Measurements from ENCODE around the gene ZMIZ1. TPM values are rescaled to one million over a fixed set of nuclear protein-coding genes. Genes with fewer than 3 reads are reported as not detected.

ZMIZ1 gene
- polyA plus RNA-seq, 3 donors, result 3.3 to 64.6 (median 8.9) TPM

- Histone ChIP-seq H3K36me3 (replicated peaks in 1 of 2; ENCODE audit: control insufficient read depth in 1 of 2, insufficient read depth in 2 of 2, low read length in 2 of 2) (no peaks in the 10 kb centered on the region), H3K79me2 (ENCODE audit: insufficient read depth, low read length) (peaks cover 86% of the 10 kb centered on the region), H3K27ac (ENCODE audit: low read depth in 1 of 2, low read length in 2 of 2) (peak overlapping the region; percentile 90 to 95), H3K9ac (ENCODE audit: insufficient read depth, low read length, poor library complexity, severe bottlenecking) (peak overlapping the region; percentile 16), H3K27me3 (ENCODE audit: control insufficient read depth in 2 of 2, insufficient read depth in 2 of 2, low read length in 2 of 2) (no peaks in the 10 kb centered on the region), H4K20me1 (ENCODE audit: insufficient read depth, low read length) (peaks cover 31% of the 10 kb centered on the region), H3K9me3 (replicated peaks in 1 of 2; ENCODE audit: control insufficient read depth in 1 of 2, insufficient read depth in 1 of 2, low read length in 2 of 2) (no peaks in the 10 kb centered on the region), H2AFZ (ENCODE audit: insufficient read depth, low read depth, low read length, poor library complexity, severe bottlenecking) (no peak overlapping the region), H3K4me2 (replicated peaks; ENCODE audit: extremely low read depth, low read length, poor library complexity, severe bottlenecking) (peak overlapping the region; percentile 75), H3K4me1 (ENCODE audit: control insufficient read depth in 1 of 2, insufficient read depth in 2 of 2, low read length in 2 of 2) (peaks cover 85 to 88% of the 10 kb centered on the region in 2 donors), H3K4me3 (replicated peaks in 1 of 3; ENCODE audit: low read depth in 2 of 3, low read length in 3 of 3) (no peak overlapping the region)
- Mint-ChIP-seq H3K4me1 (peaks cover 84% of the 10 kb centered on the region), H3K36me3 (peaks cover 47% of the 10 kb centered on the region in 2 donors), H3K27ac (peak overlapping the region; percentile 75 to 96 (median 83)), H3K4me3 (no peak overlapping the region), H3K9me3 (peaks cover 0 to 2% (median 0%) of the 10 kb centered on the region in 7 donors), H3K27me3 (ENCODE audit: low read depth in 3 of 3) (peaks cover 0 to 2% (median 0%) of the 10 kb centered on the region in 3 donors)
- no peak for TF ChIP-seq CTCF (IDR thresholded peaks at IDR 0.05)
- intact Hi-C loops (cut with micrococcal nuclease), result loop anchor here (5.0 to 10.0 kb wide), 6 partner anchors 49 to 271 kb away; partner anchors contain the start of genes PPIF (in 1 of the 2) and ZCCHC24 (in 1 of the 2)
- WGBS (ENCODE audit: insufficient coverage), result 90% methylated on average over 8 of the region's 14 CpGs
- DNase-seq, result no peak
These were observed 177.4 kb downstream of the ZMIZ1 start for GRCh38 chr10:79246209-79246581.

- intact Hi-C loops (cut with micrococcal nuclease), result loop anchor here (5.0 to 10.0 kb wide), 6 partner anchors 48 to 272 kb away; partner anchors contain the start of genes PPIF (in 1 of the 2) and ZCCHC24 (in 1 of the 2)
- Mint-ChIP-seq H3K36me3 (peaks cover 52% of the 10 kb centered on the region in 2 donors), H3K27me3 (ENCODE audit: low read depth in 3 of 3) (peaks cover 0 to 2% (median 0%) of the 10 kb centered on the region in 3 donors), H3K4me3 (no peak overlapping the region), H3K9me3 (peaks cover 0 to 2% (median 0%) of the 10 kb centered on the region in 7 donors), H3K27ac (peak overlapping the region; percentile 85 to 98 (median 95)), H3K4me1 (peaks cover 84% of the 10 kb centered on the region)
- H3K36me3 ChIP-seq (replicated peaks in 1 of 2; ENCODE audit: control insufficient read depth in 1 of 2, insufficient read depth in 2 of 2, low read length in 2 of 2), result no peaks in the 10 kb centered on the region
- peak overlapping the region; percentile 75 for H3K4me2 ChIP-seq (replicated peaks; ENCODE audit: extremely low read depth, low read length, poor library complexity, severe bottlenecking)
- H3K27me3 ChIP-seq (ENCODE audit: control insufficient read depth in 2 of 2, insufficient read depth in 2 of 2, low read length in 2 of 2), result no peaks in the 10 kb centered on the region
- peaks cover 36% of the 10 kb centered on the region for H4K20me1 ChIP-seq (ENCODE audit: insufficient read depth, low read length)
- peaks cover 85 to 88% of the 10 kb centered on the region in 2 donors for H3K4me1 ChIP-seq (ENCODE audit: control insufficient read depth in 1 of 2, insufficient read depth in 2 of 2, low read length in 2 of 2)
- H3K79me2 ChIP-seq (ENCODE audit: insufficient read depth, low read length), result peaks cover 86% of the 10 kb centered on the region
- H3K4me3 ChIP-seq (replicated peaks in 1 of 3; ENCODE audit: low read depth in 2 of 3, low read length in 3 of 3), result peak overlapping the region in 1 of 3 experiments; percentile 12
- H3K9ac ChIP-seq (ENCODE audit: insufficient read depth, low read length, poor library complexity, severe bottlenecking), result peak overlapping the region; percentile 69
- WGBS (ENCODE audit: insufficient coverage), result 72% methylated on average over 10 of the region's 14 CpGs
- peak overlapping the region; percentile 90 to 95 for H3K27ac ChIP-seq (ENCODE audit: low read depth in 1 of 2, low read length in 2 of 2)
- no peak overlapping the region for H2AFZ ChIP-seq (ENCODE audit: insufficient read depth, low read depth, low read length, poor library complexity, severe bottlenecking)
- no peak for DNase-seq
- TF ChIP-seq CTCF (IDR thresholded peaks at IDR 0.05), result no peak
- H3K9me3 ChIP-seq (replicated peaks in 1 of 2; ENCODE audit: control insufficient read depth in 1 of 2, insufficient read depth in 1 of 2, low read length in 2 of 2), result no peaks in the 10 kb centered on the region
These were observed 178.0 kb downstream of the ZMIZ1 start for GRCh38 chr10:79246606-79247275.
